DMS153 treated with DMSO at 0.1 percent for 48 hours (cell line): ENCODE data around the gene IL12RB2.
"Not testable (repeated sequence)": the region's sequence is repeated elsewhere in the genome, so short reads cannot be mapped to it uniquely, and the experiment has no call there.

ENCODE experiments used
- DNase-seq: peaks from one replicate; lab custom pipeline; 2025; ENCODE audit not compliant: unreplicated experiment; lab: John Stamatoyannopoulos, UW

The IL12RB2 gene

DNA sequence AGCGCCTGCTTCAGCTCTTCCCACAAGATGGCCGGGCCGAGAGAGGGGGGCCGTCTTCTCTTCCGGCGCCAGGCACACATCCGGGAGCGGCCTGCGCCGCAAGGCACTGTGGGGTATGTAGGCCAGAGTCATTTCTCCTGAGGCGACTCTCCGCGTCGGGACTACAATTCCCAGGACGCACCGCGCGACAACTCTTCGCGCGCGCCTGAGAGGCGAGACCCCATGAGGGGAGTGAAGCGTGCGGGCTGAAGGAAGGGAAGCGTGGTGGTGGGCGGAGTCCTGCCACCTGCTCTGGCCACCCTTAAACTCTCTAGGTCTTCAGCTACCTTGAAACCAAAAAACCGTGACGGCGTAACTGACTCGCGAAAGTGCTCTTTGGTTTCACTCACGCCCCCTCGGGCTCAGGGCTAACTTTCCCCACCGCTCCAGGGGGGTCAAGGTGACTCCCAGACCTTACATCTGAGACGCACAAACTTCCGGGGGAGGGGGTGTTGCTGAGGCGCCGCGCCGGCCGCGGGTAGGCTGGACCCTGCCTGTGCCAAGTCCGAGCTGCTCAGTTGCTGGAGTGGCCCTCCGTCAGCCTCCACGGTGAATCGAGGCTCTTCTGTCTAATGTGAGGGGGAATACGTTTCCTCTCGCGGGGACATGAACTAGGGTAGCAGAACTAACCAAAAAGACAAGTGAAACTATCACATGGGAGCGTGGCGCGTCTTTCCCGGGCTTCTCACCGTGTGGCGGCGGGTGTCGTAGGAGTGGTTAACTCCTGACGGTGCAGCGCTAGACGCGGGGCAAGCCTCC lies 122.9 kb downstream of the IL12RB2 start, which contains the start of gene SERBP1:
Gene SERBP1 (minus strand): TSS at position 45 of the 798 bp plus-strand sequence. CDS start 102 bp downstream, outside the sequence.
- DNase-seq, result peak; percentile 94

DNA sequence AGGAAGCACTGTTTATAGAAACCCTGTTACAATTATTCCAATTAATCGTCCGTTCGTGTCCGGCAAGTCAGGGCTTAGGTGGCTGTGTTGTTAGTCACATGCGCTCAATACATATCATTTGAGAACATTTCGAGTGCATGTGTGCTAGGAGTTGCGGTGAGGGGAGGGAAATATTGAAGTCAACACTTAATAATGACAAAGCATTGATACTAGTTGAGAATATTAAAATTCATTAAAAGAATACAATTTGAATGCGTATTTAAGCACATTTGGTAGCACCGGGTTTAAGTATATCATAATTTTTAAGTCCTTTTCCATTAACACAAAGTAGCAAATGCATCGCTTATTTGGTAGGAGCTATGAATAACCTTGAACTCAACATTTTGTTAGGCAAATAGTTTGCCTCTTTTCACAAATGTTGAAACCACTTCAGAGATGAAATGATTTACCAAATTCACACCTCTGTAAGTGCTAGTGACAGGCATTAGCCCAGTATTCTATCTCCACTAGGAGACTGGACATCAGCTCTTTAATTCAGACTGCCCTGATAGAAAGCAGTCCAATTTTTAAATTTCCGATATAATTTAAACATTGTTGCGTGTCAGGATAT lies 123.6 kb downstream of the IL12RB2 start:
- no peak for DNase-seq

DNA sequence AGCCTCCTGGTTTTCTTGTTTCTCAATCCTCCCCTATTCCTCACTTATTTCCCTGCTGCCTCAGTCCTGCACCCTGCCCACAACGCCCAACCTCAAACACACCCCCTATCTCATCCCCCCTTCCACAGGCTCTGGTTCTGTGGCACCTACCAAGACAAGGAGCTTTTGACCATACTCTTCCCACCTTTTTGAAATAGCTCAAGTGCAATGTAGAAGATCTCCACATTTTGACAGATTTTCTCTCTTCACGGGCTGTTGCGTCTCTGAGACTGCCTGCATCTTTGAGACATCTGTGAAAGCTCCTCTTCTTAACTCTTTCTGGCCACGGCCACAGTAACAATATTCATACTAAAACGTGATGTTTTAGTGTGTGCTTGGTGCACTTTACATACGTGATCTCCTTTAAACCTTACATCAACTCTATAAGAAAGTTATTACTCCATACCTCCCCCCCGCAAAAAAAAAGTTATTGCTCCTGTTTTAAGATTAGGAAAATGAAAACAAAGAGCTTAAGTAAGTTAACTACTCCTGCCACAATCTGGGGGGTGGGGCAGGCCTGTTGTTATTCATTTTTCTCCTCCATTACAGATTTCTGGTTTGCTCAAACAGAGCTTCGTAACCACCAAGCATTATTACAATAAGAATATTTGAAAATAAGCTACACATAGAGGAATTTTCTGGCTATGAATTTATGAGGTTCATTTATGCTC lies 124.4 kb downstream of the IL12RB2 start:
- no peak for DNase-seq

DNA sequence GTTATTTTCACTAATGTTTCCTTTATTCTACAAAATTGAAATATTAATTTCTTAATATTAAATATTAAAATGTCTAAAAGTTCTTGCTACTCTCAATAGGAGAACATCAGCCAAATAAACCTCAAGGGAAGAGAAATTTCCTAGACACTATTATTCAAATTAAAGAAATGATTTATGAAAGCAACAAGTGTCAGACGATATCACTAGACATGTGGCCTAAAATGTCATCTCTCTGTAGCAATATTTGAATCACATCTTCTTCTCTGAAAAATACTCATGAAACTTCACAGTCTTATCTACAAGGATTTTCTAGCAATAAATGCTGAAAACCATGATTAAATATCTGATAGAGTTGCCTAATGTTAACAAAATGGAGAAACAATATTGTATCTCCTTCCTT lies 125.1 kb downstream of the IL12RB2 start:
- no peak for DNase-seq

DNA sequence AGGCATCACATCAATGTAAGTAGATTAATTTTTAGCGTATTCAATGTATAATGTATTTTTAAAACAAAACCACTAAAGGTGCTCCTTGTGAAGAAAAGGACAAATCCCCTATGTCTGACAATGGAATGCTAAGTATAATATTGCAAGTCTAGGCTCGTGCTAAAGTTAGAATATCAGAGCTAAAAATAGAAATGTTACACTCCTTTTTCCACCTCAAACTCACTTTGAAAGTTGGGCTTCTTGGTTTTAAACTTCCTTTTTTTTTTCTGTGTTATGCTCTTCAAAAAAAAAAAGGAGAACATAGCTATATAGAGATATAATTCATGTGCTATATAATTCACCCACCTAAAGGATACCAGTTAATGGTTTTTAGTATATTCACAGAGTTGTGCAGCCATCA lies 126.2 kb downstream of the IL12RB2 start:
- DNase-seq, result no peak

DNA sequence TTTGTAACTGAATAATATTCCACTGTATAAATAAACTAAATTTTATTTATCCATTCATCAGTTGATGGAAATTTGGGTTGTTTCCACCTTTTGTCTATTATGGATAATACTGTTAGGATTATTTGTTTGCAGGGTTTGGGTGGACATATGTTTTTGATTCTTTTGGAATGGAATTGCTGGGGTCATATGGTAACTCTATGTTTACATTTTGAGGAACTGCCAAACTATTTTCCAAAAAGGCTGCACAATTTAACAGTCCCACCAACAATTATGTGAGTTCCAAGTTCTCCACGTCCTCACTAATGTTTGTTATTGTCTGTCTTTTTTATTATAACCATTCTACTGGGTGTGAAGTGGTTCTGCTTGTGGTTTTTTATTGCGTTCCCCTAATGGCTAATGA lies 126.8 kb downstream of the IL12RB2 start:
- no peak for DNase-seq

DNA sequence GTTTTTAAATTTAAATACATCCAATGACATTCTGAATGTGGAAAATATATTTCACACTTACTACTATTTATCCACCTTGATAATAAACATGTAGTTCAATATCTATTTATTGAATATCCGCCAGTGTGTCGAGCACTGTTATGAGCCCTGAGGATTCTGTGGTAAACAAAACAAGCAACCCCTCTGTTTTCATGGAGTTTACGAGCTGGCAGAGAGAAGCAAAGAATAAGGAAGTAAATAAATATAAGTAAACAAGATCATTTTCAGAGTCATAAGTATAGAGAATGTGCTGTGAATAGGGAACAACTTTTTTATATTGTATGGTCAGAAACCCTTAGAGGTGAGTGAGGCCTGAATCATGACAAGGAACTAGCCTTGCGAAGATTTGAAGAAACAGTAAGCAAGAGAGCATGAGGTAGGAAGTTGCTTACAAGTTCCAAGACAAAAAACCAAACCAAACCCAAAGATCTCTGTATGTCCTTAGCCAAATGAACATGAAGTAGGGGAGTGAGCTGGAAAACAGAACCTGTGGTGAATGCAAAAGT lies 128.9 kb downstream of the IL12RB2 start:
- DNase-seq, result no peak

DNA sequence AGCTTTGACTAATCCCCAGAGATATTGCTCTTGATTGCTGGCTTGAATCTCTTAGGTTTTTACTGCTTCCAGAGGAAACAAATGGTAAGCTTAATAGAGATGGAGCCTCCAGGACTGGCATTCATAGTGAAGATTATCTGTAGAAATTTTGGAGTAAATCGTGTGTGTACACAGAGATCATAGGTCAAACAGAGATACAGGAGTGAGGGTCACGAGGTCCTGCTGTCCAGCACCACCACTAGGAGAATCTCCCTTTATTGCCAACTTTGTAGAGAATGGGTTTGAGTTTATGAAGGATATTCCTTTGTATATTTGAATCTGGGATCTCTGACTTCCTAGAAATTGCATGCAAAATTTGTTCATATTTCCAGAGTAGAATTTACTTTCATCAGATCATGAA lies 130.3 kb downstream of the IL12RB2 start:
- no peak for DNase-seq

DNA sequence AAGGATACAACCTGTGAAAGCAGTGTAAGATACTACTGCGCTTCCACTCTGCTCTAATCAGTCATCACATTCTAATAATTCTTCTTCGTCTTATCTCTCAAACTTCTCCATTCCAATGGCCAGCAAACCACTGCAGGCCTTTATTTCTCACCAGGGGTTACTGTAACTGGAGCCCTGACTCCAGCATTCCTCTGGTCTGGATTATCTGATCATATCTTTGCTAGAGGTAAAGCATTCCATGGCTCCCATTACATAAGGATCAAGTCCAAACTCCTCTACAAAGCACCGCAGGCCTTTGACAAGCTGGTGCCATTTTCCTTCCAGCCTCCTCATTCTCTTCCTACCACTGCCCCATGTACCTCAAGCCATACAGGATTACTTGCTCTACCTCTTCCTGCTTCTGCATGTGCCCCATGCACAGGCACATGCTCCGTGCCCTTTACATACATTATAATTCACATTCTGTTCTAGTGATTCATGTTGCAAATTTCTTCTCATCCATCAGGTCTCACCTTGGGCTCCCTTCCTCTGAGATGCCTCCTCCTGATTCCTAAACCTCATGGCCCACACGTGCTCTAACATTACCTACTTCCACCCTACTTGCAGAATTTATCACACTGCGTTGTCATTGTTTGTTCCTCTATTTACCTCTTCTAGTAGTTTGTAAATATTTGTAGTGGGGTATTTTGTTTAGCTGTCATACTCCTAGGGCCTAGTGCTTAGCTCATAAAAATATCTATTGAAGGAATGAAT lies 131.8 kb downstream of the IL12RB2 start:
- DNase-seq, result no peak

DNA sequence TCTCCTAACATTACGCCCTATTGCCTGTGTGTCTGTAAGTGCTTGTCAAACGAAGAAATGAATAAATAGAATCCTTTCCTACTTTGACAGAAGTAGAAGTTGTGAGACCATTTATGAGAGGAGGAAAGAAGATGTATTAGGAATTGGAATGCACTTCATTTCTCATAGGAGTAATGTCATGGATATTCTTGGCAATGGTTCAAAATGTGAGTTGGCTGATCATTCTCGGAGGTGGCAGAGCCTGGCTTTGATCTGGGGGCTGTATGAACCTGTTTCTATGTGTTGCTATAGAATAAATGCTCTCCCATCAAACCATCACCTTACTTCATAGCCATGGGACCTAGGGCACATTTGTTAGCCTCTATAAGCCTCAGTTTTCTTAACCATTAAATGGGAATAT lies 132.7 kb downstream of the IL12RB2 start:
- no peak for DNase-seq

DNA sequence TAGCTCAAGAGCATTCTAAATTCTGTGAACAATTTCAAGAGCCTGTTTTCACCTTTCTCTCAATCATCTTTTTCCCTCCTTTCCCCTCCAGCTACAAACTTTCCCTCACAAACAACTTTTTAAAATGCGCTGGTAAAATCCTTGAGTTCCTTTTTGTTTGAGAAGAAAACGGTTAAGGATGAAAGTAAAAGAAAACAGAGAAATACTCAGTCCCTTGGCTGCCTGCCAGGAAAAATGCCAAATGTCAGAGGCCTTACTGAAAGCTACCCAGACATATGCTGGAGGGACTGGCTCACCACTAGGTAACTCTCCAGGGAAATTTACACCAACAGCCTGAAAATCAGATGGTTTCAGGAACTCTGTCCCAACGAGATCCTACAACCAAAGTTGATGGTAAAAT lies 133.5 kb downstream of the IL12RB2 start:
- DNase-seq, result no peak

DNA sequence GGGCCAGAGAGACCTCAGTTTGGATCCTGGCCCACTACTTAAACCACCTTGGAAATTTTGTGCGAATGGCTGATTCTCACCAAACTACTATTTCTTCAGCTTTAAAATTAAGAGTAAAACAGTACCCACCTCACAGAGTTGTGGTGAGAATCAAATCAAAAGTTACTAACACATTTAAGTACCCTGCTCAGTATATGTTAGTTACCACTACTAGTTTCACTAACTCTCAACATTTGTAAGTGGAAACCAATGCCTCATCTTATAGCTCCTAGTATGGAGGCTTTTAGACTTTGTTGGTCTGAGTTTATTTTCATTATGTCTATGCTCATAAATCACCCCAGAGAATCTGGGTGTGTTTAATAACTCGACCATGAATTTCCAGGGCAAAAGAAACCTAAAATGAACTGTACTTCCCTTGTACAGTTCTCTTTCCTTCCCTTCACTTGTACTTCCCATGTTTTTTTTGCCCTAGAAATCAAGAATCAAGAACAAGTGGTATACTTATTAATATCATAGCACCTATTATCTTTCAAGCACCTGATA lies 134.1 kb downstream of the IL12RB2 start:
- no peak for DNase-seq

DNA sequence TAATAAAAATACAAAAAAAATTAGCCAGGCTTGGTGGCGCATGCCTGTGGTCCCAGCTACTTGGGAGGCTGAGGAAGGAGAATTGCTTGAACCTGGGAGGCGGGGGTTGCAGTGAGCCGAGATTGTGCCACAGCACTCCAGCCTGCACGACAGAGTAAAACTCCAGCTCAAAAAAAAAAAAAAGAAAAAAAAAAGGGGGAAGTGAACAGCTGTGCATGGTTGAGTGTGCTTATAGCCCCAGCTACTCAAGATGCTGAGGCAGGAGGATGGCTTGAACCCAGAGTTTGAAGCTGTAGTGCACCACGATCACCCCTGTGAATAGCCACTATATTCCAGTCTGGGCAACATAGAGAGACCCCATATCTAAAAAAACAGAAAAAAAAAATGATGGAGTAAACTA lies 138.3 kb downstream of the IL12RB2 start:
- not testable (repeated sequence) for DNase-seq
